Measurements from ENCODE around the gene PAGE2B. TPM values are rescaled to one million over a fixed set of nuclear protein-coding genes. Genes with fewer than 3 reads are reported as not detected.

PAGE2B gene
- total RNA-seq, 1 donor from 2014 or later, result not detected

GRCh38 chrX:55118574-55118973 lies 43.7 kb downstream of the PAGE2B start:
- DNase-seq (ENCODE audit: low read depth) (no peak), FAIRE-seq (no peak)
- Mint-ChIP-seq H3K27ac (ENCODE audit: unreplicated experiment) (no peak overlapping the region), H3K4me3 (ENCODE audit: unreplicated experiment) (no peak overlapping the region), H3K4me1 (ENCODE audit: low read depth, unreplicated experiment) (peaks cover 2% of the 10 kb centered on the region), H3K9me3 (ENCODE audit: unreplicated experiment) (no peaks in the 10 kb centered on the region), H3K36me3 (ENCODE audit: low read depth, unreplicated experiment) (no peaks in the 10 kb centered on the region), H3K27me3 (ENCODE audit: low read depth, unreplicated experiment) (no peaks in the 10 kb centered on the region)
- H3K4me3 ChIP-seq (ENCODE audit: insufficient read depth, low read depth, low read length), result no peak overlapping the region
- no peak overlapping the region for H3K9ac ChIP-seq (ENCODE audit: low read length)
- no peak for TF ChIP-seq EZH2 (IDR thresholded peaks at IDR 0.05; ENCODE audit: insufficient read depth, low read length)
- TF ChIP-seq CTCF (IDR thresholded peaks at IDR 0.05; ENCODE audit: insufficient read depth, low read depth, low read length), result no peak
- H3K36me3 ChIP-seq (ENCODE audit: insufficient read depth, low read length), result no peaks in the 10 kb centered on the region
- H3K4me1 ChIP-seq (ENCODE audit: insufficient read depth, low read length), result no peaks in the 10 kb centered on the region
- H3K9me3 ChIP-seq (ENCODE audit: insufficient read depth, low read depth, low read length), result no peaks in the 10 kb centered on the region
- no peak overlapping the region for H2AFZ ChIP-seq (ENCODE audit: low read depth, low read length)
- H3K27me3 ChIP-seq (ENCODE audit: insufficient read depth, low read length), result no peaks in the 10 kb centered on the region
- H3K4me2 ChIP-seq (ENCODE audit: low read length), result no peak overlapping the region
- H4K20me1 ChIP-seq (ENCODE audit: insufficient read depth, low read length), result no peaks in the 10 kb centered on the region
- H3K79me2 ChIP-seq (ENCODE audit: insufficient read depth, low read length), result no peaks in the 10 kb centered on the region
- H3K27ac ChIP-seq (ENCODE audit: low read depth, low read length), result no peak overlapping the region

GRCh38 chrX:55119271-55119670 lies 44.4 kb downstream of the PAGE2B start:
- no peak for TF ChIP-seq EZH2 (IDR thresholded peaks at IDR 0.05; ENCODE audit: insufficient read depth, low read length)
- TF ChIP-seq CTCF (IDR thresholded peaks at IDR 0.05; ENCODE audit: insufficient read depth, low read depth, low read length), result no peak
- H3K4me3 ChIP-seq (ENCODE audit: insufficient read depth, low read depth, low read length), result no peak overlapping the region
- Mint-ChIP-seq H3K36me3 (ENCODE audit: low read depth, unreplicated experiment) (no peaks in the 10 kb centered on the region), H3K4me1 (ENCODE audit: low read depth, unreplicated experiment) (peaks cover 2% of the 10 kb centered on the region), H3K4me3 (ENCODE audit: unreplicated experiment) (no peak overlapping the region), H3K9me3 (ENCODE audit: unreplicated experiment) (no peaks in the 10 kb centered on the region), H3K27ac (ENCODE audit: unreplicated experiment) (no peak overlapping the region), H3K27me3 (ENCODE audit: low read depth, unreplicated experiment) (no peaks in the 10 kb centered on the region)
- FAIRE-seq (no peak), DNase-seq (ENCODE audit: low read depth) (no peak)
- H3K27me3 ChIP-seq (ENCODE audit: insufficient read depth, low read length), result no peaks in the 10 kb centered on the region
- no peaks in the 10 kb centered on the region for H3K36me3 ChIP-seq (ENCODE audit: insufficient read depth, low read length)
- no peak overlapping the region for H3K4me2 ChIP-seq (ENCODE audit: low read length)
- no peak overlapping the region for H2AFZ ChIP-seq (ENCODE audit: low read depth, low read length)
- H3K9me3 ChIP-seq (ENCODE audit: insufficient read depth, low read depth, low read length), result no peaks in the 10 kb centered on the region
- no peaks in the 10 kb centered on the region for H3K79me2 ChIP-seq (ENCODE audit: insufficient read depth, low read length)
- no peak overlapping the region for H3K27ac ChIP-seq (ENCODE audit: low read depth, low read length)
- no peaks in the 10 kb centered on the region for H4K20me1 ChIP-seq (ENCODE audit: insufficient read depth, low read length)
- no peak overlapping the region for H3K9ac ChIP-seq (ENCODE audit: low read length)
- no peaks in the 10 kb centered on the region for H3K4me1 ChIP-seq (ENCODE audit: insufficient read depth, low read length)

GRCh38 chrX:55119712-55120111 lies 44.9 kb downstream of the PAGE2B start:
- Histone ChIP-seq H3K4me1 (ENCODE audit: insufficient read depth, low read length) (no peaks in the 10 kb centered on the region), H3K27me3 (ENCODE audit: insufficient read depth, low read length) (no peaks in the 10 kb centered on the region), H3K4me3 (ENCODE audit: insufficient read depth, low read depth, low read length) (no peak overlapping the region), H4K20me1 (ENCODE audit: insufficient read depth, low read length) (no peaks in the 10 kb centered on the region), H3K9ac (ENCODE audit: low read length) (no peak overlapping the region), H2AFZ (ENCODE audit: low read depth, low read length) (no peak overlapping the region), H3K27ac (ENCODE audit: low read depth, low read length) (no peak overlapping the region), H3K9me3 (ENCODE audit: insufficient read depth, low read depth, low read length) (no peaks in the 10 kb centered on the region), H3K4me2 (ENCODE audit: low read length) (no peak overlapping the region), H3K36me3 (ENCODE audit: insufficient read depth, low read length) (no peaks in the 10 kb centered on the region), H3K79me2 (ENCODE audit: insufficient read depth, low read length) (no peaks in the 10 kb centered on the region)
- H3K4me3 Mint-ChIP-seq (ENCODE audit: unreplicated experiment), result no peak overlapping the region
- peaks cover 2% of the 10 kb centered on the region for H3K4me1 Mint-ChIP-seq (ENCODE audit: low read depth, unreplicated experiment)
- H3K36me3 Mint-ChIP-seq (ENCODE audit: low read depth, unreplicated experiment), result no peaks in the 10 kb centered on the region
- FAIRE-seq (peak; percentile 26), DNase-seq (ENCODE audit: low read depth) (no peak)
- TF ChIP-seq EZH2 (IDR thresholded peaks at IDR 0.05; ENCODE audit: insufficient read depth, low read length) (no peak), CTCF (IDR thresholded peaks at IDR 0.05; ENCODE audit: insufficient read depth, low read depth, low read length) (no peak)
- no peaks in the 10 kb centered on the region for H3K27me3 Mint-ChIP-seq (ENCODE audit: low read depth, unreplicated experiment)
- H3K27ac Mint-ChIP-seq (ENCODE audit: unreplicated experiment), result no peak overlapping the region
- H3K9me3 Mint-ChIP-seq (ENCODE audit: unreplicated experiment), result no peaks in the 10 kb centered on the region

Data from astrocyte (in vitro differentiated cells and primary cell).